Small intestine (tissue), 7 donors: ENCODE data around the gene GLRX3. TPM values are rescaled to one million over a fixed set of nuclear protein-coding genes. Genes with fewer than 3 reads are reported as not detected.

Experiments
- DNase-seq, 2 donors: peaks; one replicate each; pipeline versions ENCODE4 v3.0.0 to v3.0.0-alpha.2; 2013
- FAIRE-seq: peaks from 2 replicates; lab custom pipeline; 2012; peaks lifted over from hg19 to GRCh38; lab: Jason Lieb, UNC
- H3K27ac ChIP-seq, 3 donors: one replicate each; pipeline ENCODE4 v1.5.1; 2013; ENCODE audit warnings: low read length in 2 of 3, mild to moderate bottlenecking in 2 of 3, control low read depth in 1 of 3, inconsistent platforms in 1 of 3, low read depth in 1 of 3, moderate library complexity in 1 of 3
- H3K27me3 ChIP-seq, 3 donors: one replicate each; pipeline ENCODE4 v1.6.1; 2013; ENCODE audit warnings: low read length in 3 of 3, inconsistent platforms in 1 of 3; ENCODE audit not compliant: control insufficient read depth in 3 of 3, insufficient read depth in 3 of 3
- H3K36me3 ChIP-seq, 3 donors: one replicate each; pipeline ENCODE4 v1.6.1; 2013; ENCODE audit warnings: low read length in 3 of 3, inconsistent platforms in 1 of 3, low read depth in 1 of 3, mild to moderate bottlenecking in 1 of 3, moderate library complexity in 1 of 3; ENCODE audit not compliant: control insufficient read depth in 3 of 3, insufficient read depth in 2 of 3
- H3K4me1 ChIP-seq, 3 donors: one replicate each; pipeline ENCODE4 v1.6.1; 2013; ENCODE audit warnings: low read length in 2 of 3, inconsistent platforms in 1 of 3, low read depth in 1 of 3, mild to moderate bottlenecking in 1 of 3, moderate library complexity in 1 of 3; ENCODE audit not compliant: control insufficient read depth in 3 of 3, insufficient read depth in 2 of 3
- H3K4me3 ChIP-seq, 3 donors: one replicate each; pipeline ENCODE4 v1.5.1; 2013; ENCODE audit warnings: low read length in 3 of 3, control low read depth in 1 of 3, inconsistent platforms in 1 of 3, low read depth in 1 of 3, mild to moderate bottlenecking in 1 of 3, moderate library complexity in 1 of 3
- H3K9me3 ChIP-seq, 2 donors: one replicate each; pipeline ENCODE4 v1.6.1; 2013; ENCODE audit warnings: low read depth in 1 of 2, low read length in 1 of 2; ENCODE audit not compliant: control insufficient read depth in 2 of 2, insufficient read depth in 1 of 2
- WGBS, 3 donors: extraction: QIAGEN DNeasy Blood & Tissue Kit; methylation state at CpG; one replicate each; pipeline ENCODE4 v1.1.7; 2013; 5-methylcytosine and 5-hydroxymethylcytosine counted together
- polyA plus RNA-seq, 4 donors: library from polyadenylated mRNA; stranded (reverse) in 3 of 4; unstranded in 1 of 4; fragments of 200-250 nt in 3 of 4; fragments of 120-200 nt in 1 of 4; gene quantifications; one replicate each; pipeline versions ENCODE4 v1.2.1 to v1.2.3, GENCODE V29; 2013
- donor health status: healthy with polysubstance abuse.
- donor health status: control.
- donor health status: control.
- donor health status: Bipolar disorder and iron deficiency.
- donor health status: healthy.

GLRX3 gene
- polyA plus RNA-seq, 4 donors, result 51.3 to 66.9 (median 59.3) TPM

GRCh38 chr10:130193493-130194193, 57.5 kb downstream of the GLRX3 start:
- 52 to 65% (median 59%) methylated on average over 16 of the region's 16 CpGs for WGBS, 3 donors
- H3K4me1 ChIP-seq, result no peaks in the 10 kb centered on the region

GRCh38 chr10:130194194-130194990, 58.2 kb downstream of the GLRX3 start:
- Histone ChIP-seq H3K27ac (no peak overlapping the region), H3K9me3 (no peaks in the 10 kb centered on the region), H3K27me3 (no peaks in the 10 kb centered on the region), H3K36me3 (no peaks in the 10 kb centered on the region), H3K4me1 (no peaks in the 10 kb centered on the region), H3K4me3 (no peak overlapping the region)
- FAIRE-seq, result no peak
- WGBS, 3 donors, result 70 to 78% (median 74%) methylated on average over 20 to 21 of the region's 21 CpGs
- DNase-seq, result no peak

More at GRCh38 chr10:130193493-130194193, 57.5 kb downstream of the GLRX3 start:
- H3K27me3 ChIP-seq, result no peaks in the 10 kb centered on the region
- no peaks in the 10 kb centered on the region for H3K9me3 ChIP-seq
- DNase-seq (no peak), FAIRE-seq (no peak)
- H3K4me3 ChIP-seq, result no peak overlapping the region
- H3K27ac ChIP-seq, result no peak overlapping the region
- H3K36me3 ChIP-seq, result no peaks in the 10 kb centered on the region

GRCh38 chr10:130194991-130195645, 58.9 kb downstream of the GLRX3 start:
- no peak for DNase-seq
- no peaks in the 10 kb centered on the region for H3K36me3 ChIP-seq
- no peak for FAIRE-seq
- H3K4me3 ChIP-seq, result no peak overlapping the region
- 85 to 91% (median 86%) methylated on average over 18 to 19 of the region's 19 CpGs for WGBS, 3 donors
- no peak overlapping the region for H3K27ac ChIP-seq
- H3K4me1 ChIP-seq, result no peaks in the 10 kb centered on the region
- no peaks in the 10 kb centered on the region for H3K9me3 ChIP-seq
- H3K27me3 ChIP-seq, result no peaks in the 10 kb centered on the region

- Histone ChIP-seq H3K27me3 (no peaks in the 10 kb centered on the region), H3K4me3 (no peak overlapping the region), H3K4me1 (no peaks in the 10 kb centered on the region), H3K27ac (no peak overlapping the region), H3K36me3 (no peaks in the 10 kb centered on the region), H3K9me3 (no peaks in the 10 kb centered on the region)
- DNase-seq (no peak), FAIRE-seq (no peak)
- 77 to 79% (median 77%) methylated on average over 10 of the region's 10 CpGs for WGBS, 3 donors
Observed at GRCh38 chr10:130195746-130196294, 59.6 kb downstream of the GLRX3 start.

- no peaks in the 10 kb centered on the region for H3K4me1 ChIP-seq
- no peak for DNase-seq
- no peak overlapping the region for H3K27ac ChIP-seq
- no peak for FAIRE-seq
- WGBS, 3 donors, result 91 to 93% (median 93%) methylated on average over 15 of the region's 15 CpGs
- H3K27me3 ChIP-seq, result no peaks in the 10 kb centered on the region
- H3K36me3 ChIP-seq, result no peaks in the 10 kb centered on the region
- H3K9me3 ChIP-seq, result no peaks in the 10 kb centered on the region
- no peak overlapping the region for H3K4me3 ChIP-seq
Observed at GRCh38 chr10:130196511-130197487, 60.6 kb downstream of the GLRX3 start.

- Histone ChIP-seq H3K27me3 (no peaks in the 10 kb centered on the region), H3K36me3 (no peaks in the 10 kb centered on the region), H3K9me3 (no peaks in the 10 kb centered on the region), H3K4me1 (no peaks in the 10 kb centered on the region), H3K4me3 (no peak overlapping the region), H3K27ac (no peak overlapping the region)
- DNase-seq (no peak), FAIRE-seq (no peak)
- 83 to 86% (median 85%) methylated on average over 6 of the region's 6 CpGs for WGBS, 3 donors
Observed at GRCh38 chr10:130198651-130199050, 62.5 kb downstream of the GLRX3 start.

GRCh38 chr10:130200179-130201042, 64.2 kb downstream of the GLRX3 start:
- H3K4me3 ChIP-seq, result no peak overlapping the region
- H3K27me3 ChIP-seq, result no peaks in the 10 kb centered on the region
- H3K27ac ChIP-seq, result no peak overlapping the region
- FAIRE-seq (no peak), DNase-seq (no peak)
- no peaks in the 10 kb centered on the region for H3K4me1 ChIP-seq
- 74 to 79% (median 77%) methylated on average over 26 of the region's 26 CpGs for WGBS, 3 donors
- H3K9me3 ChIP-seq, result no peaks in the 10 kb centered on the region
- H3K36me3 ChIP-seq, result no peaks in the 10 kb centered on the region
